Measurements from ENCODE around the gene PRG3.

PRG3 gene

DNA sequence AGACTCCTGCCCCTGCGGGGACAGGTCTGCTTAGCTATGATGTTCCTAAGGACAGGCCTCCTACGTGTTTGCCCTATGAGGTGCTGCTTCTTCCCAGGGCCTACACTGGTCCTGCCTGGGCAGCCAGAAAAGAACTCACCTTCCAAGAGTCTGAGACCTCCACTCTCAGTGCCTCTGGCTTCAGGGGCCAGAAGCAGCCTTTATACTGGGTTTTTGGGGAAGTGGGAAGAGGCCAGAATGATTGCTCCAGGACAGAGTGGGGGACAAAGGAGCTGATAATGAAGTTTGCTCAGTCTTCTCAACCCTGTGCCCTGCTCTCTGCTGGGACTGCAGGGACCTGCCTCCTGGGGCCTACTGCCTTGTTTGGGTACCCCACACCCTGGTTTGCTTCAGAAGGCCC, at the start of gene PRG3:
PRG3 (minus strand) TSS at position 176 of the 400 bp plus-strand sequence. CDS start 442 bp downstream, outside the sequence.
- no peak for DNase-seq

DNA sequence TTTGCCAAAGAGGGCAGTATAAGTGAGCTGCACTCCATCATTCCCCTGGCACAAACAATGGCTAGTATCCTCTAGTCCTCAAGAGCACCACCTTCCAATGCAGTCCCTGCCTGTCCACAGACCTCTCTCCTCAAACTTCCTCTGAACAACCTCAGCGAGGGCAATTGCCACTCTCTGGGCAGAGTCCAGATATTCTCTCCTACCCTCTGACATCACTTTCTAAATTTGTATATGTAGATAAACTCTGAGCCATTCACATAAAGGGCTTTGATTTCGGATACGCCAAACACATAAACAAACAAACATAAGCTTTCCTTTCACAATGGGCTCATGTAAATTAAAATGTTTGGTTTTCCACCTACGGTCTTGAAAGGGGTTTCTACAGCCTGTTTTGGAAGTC, 49.0 kb upstream of the PRG3 start:
- DNase-seq, result no peak

- DNase-seq, result no peak
These were observed 47.7 kb upstream of the PRG3 start for GRCh38 chr11:57428643-57429042.

GRCh38 chr11:57427727-57428082, 46.8 kb upstream of the PRG3 start:
- no peak for DNase-seq

DNA sequence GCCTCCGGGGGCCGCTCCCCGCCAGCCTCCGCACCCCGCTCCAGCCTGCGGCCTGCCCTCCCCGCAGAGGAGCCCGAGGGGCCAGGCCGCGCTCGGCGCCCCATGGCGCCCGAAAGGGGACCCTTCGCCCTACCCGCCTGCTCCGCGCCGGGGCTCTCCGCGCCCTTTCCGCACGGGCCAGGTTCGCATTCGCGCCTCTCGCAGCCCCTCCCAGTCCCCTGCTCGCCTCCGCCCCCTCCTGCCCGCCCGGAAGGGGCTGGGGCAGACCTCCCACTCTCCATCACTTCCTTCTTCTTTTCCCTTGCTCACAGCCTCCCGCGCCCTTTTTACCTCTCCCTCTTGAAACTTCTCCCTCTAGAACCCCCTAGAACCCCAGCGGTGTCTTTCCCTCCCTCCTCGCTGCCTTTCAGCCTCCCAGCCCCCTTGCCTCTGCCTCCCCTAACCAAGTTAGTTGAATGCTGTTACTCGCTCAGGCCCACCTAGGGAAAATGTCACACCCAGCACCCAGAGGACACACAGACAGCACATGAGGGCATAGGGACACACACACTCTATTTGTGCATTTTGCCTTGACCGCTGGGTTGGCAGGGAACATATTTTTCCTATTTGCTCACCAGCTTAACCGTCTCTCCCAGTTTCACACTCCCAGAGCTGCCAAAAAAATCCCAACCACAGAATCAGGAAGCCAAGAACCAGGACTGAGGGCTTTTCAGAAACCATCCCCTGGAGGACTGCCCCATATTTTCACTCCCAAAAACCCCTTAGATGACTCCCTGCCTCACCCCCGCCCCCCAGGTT, 46.2 kb upstream of the PRG3 start, which contains the start of gene SLC43A3:
SLC43A3 (minus strand) TSS at position 193 of the 798 bp plus-strand sequence. CDS start 949 bp downstream, outside the sequence.
- peak; percentile 66 for DNase-seq

DNA sequence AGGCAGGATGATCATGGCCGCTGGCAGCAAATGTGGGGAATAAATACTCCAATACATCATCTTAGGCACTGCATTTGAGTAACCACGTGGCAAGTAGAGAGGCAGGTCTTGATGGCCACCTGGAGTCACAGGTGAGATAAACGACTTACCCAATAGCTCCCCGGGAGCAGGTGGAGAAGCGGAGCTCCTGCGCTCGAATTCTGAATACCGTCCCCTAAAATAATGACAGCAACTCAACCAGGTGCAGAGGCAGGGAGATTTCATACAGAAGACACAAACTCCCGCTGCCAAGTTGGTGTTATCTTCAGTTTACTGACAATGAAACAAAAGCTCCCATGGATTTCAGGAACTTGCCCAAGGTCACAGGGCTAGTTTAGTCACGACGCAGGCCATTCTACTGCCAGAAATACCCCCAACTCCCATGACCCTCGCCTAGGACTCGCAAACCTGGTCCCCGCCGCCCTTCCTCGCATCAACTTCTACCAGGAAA, 45.5 kb upstream of the PRG3 start:
- peak; percentile 19 for DNase-seq

GRCh38 chr11:57425565-57426438, 44.9 kb upstream of the PRG3 start:
- DNase-seq, result no peak

GRCh38 chr11:57424792-57425564, 44.0 kb upstream of the PRG3 start:
- peak; percentile 84 for DNase-seq

DNA sequence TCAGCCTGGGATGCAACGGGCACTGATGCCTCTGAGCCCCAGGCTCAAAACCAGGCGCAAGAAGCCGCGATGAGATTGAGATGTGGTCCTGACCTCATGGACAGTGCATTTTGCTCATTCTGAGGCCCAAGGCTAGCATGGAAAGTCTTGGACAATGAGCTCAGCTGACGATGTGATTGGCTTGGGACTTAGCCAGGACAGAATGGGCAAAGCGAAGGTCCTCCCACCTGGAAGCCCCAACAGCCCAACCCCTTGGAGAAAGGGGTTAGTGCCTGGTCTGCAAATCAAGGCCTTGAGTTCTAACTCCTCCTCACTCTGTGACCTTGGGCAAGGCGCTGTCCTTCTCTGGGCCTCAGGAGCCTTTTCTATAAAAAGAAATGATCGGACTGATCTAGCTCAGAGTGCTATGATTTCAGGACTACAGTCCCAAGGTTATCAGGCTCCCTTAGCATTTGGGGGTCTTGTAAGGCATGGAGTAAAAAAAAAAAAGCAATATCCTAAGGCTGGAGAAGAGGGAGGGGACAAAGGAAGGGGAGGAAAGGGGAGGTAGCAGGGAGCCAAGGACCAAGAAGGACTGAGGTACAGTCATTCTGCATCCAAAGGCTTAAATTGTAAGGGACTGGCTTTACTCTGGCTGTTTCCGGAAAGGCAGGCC, 43.3 kb upstream of the PRG3 start:
- no peak for DNase-seq

GRCh38 chr11:57422669-57423068, 41.7 kb upstream of the PRG3 start:
- DNase-seq, result no peak

- no peak for DNase-seq
These were observed 40.9 kb upstream of the PRG3 start for GRCh38 chr11:57421805-57422204.

DNA sequence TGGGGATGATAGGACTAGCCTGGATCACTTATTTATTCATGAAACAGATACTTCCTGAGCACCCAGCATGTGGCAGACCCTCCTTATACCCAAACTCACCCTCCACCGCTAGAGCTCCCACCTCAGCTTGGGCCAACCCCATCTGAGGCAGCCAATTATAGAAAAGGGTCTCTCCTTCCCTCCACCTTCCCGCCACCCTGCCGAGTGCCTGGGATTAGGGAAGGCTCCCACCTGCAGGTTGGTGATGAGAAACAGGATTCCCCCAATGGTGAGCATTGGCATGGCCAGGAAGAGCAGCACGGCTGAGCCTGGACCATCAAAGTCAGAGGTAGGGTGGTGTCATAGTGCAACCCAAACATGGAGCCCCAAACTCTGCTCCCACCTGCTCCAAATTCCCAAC, 40.1 kb upstream of the PRG3 start:
- no peak for DNase-seq

GRCh38 chr11:57419146-57419545, 38.2 kb upstream of the PRG3 start:
- DNase-seq, result no peak

DNA sequence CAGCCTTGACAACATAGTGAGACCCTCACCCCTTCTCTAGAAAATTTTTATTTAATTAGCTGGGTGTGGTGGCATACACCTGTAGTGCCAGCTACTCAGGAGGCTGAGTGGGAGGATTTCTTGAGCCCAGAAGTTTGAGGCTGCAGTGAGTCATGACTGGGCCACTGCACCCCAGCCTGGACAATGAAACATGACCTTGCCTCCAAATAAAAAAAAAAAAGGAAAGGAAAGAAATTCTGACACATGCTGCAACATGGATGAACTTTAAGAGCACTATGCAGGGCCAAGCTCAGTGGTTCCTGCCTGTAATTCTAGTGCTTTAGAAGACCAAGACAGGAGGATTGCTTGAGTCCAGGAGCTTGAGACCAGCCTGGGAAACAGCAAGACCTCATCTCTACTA, 37.2 kb upstream of the PRG3 start:
- no peak for DNase-seq

GRCh38 chr11:57417056-57417455, 36.1 kb upstream of the PRG3 start:
- DNase-seq, result no peak

DNA sequence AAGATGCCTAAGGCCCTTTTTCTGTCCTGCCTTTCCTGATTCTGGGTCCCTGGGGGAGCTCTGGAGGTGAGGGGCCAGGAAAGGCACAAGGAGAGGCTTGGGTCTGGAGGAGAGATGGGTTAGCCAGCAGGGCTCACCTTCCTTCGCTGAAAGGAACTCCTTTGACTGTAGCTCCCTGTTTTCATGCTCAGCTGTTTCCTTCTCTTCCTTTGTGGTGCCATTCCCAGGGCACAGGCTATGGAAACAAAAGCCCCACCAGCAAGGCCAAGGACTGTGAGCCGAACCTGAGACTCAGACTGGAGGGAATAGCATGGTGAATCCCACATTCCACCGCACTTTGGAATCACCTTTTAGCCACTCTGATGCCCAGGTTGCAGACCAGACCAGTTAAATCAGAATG, 35.5 kb upstream of the PRG3 start:
- no peak for DNase-seq

DNA sequence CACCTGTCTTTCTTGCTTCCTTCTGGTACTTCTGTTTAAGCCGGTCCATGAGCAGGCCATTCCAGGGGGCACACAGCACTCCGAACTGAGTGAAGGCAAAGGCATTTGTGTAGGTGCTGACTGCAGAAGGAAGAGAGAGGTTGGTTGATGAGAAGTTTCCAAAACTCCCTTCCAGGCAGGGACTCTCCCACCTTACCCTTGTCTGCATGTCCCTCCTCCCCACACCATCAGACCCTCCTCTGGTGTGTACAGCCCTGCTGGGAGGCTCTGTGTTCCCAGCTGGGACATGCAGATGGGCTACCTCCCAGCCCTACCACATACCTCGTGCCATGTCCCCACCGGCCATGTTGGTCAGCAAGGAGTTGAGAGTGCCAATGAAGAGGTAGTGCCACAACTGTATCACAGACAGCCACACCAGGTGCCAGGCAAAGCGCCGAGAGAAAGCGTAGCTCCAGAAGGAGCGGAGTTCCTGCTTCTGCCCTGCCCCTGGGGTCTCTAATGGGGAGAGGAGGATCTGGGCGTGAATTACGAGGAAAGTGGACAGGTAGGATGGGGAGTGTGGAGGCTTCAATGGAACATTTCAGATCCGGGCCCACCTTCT, 33.8 kb upstream of the PRG3 start:
- DNase-seq, result no peak

- DNase-seq, result no peak
These were observed 32.7 kb upstream of the PRG3 start for GRCh38 chr11:57413681-57414080.

DNA sequence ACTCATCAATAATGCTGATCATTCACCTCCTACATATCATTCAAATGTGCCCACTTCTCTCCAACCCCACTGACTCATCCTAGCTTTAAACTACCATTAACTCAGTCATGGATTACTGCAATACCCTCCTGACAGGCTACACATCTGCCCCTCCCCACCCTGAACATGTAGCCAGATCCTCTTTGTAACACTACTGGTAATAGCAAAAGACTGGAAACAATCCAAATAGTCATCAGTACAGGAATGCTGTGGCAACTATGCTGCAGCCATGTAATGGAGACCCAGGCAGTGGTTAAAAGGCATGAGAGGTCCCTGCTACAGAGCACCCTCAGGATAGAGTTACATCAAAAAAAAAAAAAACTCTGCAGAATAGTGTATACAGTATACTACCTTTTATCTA, 29.3 kb upstream of the PRG3 start:
- DNase-seq, result no peak

- DNase-seq, result no peak
These were observed 28.6 kb upstream of the PRG3 start for GRCh38 chr11:57409321-57410100.

DNA sequence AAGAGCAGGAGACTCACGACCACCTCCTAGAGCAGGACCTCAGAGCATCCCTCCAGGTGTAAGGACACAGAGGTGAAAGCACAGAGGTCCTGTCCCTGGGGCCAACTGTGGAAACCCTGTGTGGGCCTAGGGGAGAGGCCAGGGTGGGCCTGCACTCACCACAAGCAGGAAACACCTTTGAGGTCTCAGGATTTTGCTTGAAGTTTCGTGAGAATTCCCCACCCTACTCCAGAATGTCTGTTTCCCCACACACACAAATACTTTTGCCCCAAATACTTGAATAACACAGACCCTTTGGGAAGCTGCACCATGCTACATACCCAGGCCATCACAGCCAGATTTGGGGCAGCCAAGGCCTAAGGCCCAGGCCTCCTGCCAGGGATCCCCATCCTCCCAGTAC, 27.8 kb upstream of the PRG3 start:
- DNase-seq, result no peak
